GM19324 (cell line): ENCODE data around the gene DCLRE1C.
"Not testable (repeated sequence)": the region's sequence is repeated elsewhere in the genome, so short reads cannot be mapped to it uniquely, and the experiment has no call there.

Experiments used
- ATAC-seq: cut with Tn5 transposase; IDR thresholded peaks from one replicate; pipeline ENCODE4 v1.9.1; 2021; ENCODE audit warnings: mild to moderate bottlenecking, moderate library complexity; ENCODE audit not compliant: unreplicated experiment, low FRiP score

The DCLRE1C gene

GRCh38 chr10:14954001-14954770, at the start of gene DCLRE1C:
TSS of gene DCLRE1C (minus strand) at chr10:14954096. CDS start at chr10:14954010, 86 bp downstream.
- ATAC-seq, result peak; percentile 88

- ATAC-seq, result no peak
Observed at GRCh38 chr10:14995964-14996565, 42.2 kb upstream of the DCLRE1C start.

- ATAC-seq, result not testable (repeated sequence)
Observed at GRCh38 chr10:14993500-14994455, 39.9 kb upstream of the DCLRE1C start.

GRCh38 chr10:14992336-14992735, 38.4 kb upstream of the DCLRE1C start:
- not testable (repeated sequence) for ATAC-seq

- ATAC-seq, result not testable (repeated sequence)
Observed at GRCh38 chr10:14991035-14991749, 37.3 kb upstream of the DCLRE1C start.

- not testable (repeated sequence) for ATAC-seq
Observed at GRCh38 chr10:14989552-14989951, 35.7 kb upstream of the DCLRE1C start.

GRCh38 chr10:14982744-14983143, 28.8 kb upstream of the DCLRE1C start:
- no peak for ATAC-seq

- ATAC-seq, result no peak
Observed at GRCh38 chr10:14975672-14976273, 21.9 kb upstream of the DCLRE1C start.

GRCh38 chr10:14974153-14974998, 20.5 kb upstream of the DCLRE1C start:
- not testable (repeated sequence) for ATAC-seq

GRCh38 chr10:14971867-14972448, 18.1 kb upstream of the DCLRE1C start:
- ATAC-seq, result no peak

GRCh38 chr10:14967897-14968296, 14.0 kb upstream of the DCLRE1C start:
- no peak for ATAC-seq

GRCh38 chr10:14959221-14960057, 5.5 kb upstream of the DCLRE1C start, which contains the start of gene MEIG1:
TSS of gene MEIG1 (plus strand) at chr10:14959388. CDS start at chr10:14966469, 7,081 bp downstream.
- peak; percentile 83 for ATAC-seq

GRCh38 chr10:14958872-14959220, 5.0 kb upstream of the DCLRE1C start:
- ATAC-seq, result no peak

GRCh38 chr10:14954934-14955333, 1.0 kb upstream of the DCLRE1C start:
- no peak for ATAC-seq

GRCh38 chr10:14953424-14954000, 384 bp downstream of the DCLRE1C start:
- peak; percentile 38 for ATAC-seq

GRCh38 chr10:14952851-14953423, 959 bp downstream of the DCLRE1C start:
- no peak for ATAC-seq

GRCh38 chr10:14949291-14949690, 4.6 kb downstream of the DCLRE1C start:
- ATAC-seq, result no peak
